ENCODE results near the gene GJD2.

The GJD2 gene

GRCh38 chr15:34733621-34734020 is 21.2 kb downstream of the GJD2 start:
- CTCF ChIA-PET, result no interaction called here
- TF ChIP-seq, protein P1, sequence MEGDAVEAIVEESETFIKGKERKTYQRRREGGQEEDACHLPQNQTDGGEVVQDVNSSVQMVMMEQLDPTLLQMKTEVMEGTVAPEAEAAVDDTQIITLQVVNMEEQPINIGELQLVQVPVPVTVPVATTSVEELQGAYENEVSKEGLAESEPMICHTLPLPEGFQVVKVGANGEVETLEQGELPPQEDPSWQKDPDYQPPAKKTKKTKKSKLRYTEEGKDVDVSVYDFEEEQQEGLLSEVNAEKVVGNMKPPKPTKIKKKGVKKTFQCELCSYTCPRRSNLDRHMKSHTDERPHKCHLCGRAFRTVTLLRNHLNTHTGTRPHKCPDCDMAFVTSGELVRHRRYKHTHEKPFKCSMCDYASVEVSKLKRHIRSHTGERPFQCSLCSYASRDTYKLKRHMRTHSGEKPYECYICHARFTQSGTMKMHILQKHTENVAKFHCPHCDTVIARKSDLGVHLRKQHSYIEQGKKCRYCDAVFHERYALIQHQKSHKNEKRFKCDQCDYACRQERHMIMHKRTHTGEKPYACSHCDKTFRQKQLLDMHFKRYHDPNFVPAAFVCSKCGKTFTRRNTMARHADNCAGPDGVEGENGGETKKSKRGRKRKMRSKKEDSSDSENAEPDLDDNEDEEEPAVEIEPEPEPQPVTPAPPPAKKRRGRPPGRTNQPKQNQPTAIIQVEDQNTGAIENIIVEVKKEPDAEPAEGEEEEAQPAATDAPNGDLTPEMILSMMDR (conservative IDR thresholded peaks at IDR 0.05; ENCODE audit: low read depth), result no peak
- DNase-seq (ENCODE audit: low spot score), result no peak
- no peak overlapping the region for H3K27ac ChIP-seq
- POLR2A ChIA-PET (ENCODE audit: low non-redundant PET), result no interaction called here

GRCh38 chr15:34732430-34732829 is 22.4 kb downstream of the GJD2 start:
- POLR2A ChIA-PET (ENCODE audit: low non-redundant PET), result no interaction called here
- CTCF ChIA-PET, result no interaction called here
- H3K27ac ChIP-seq, result no peak overlapping the region
- TF ChIP-seq, protein P1 (conservative IDR thresholded peaks at IDR 0.05; ENCODE audit: low read depth), result no peak
- peak; percentile 15 for DNase-seq (ENCODE audit: low spot score)

GRCh38 chr15:34730701-34731100 is 24.1 kb downstream of the GJD2 start:
- DNase-seq (ENCODE audit: low spot score), result no peak
- POLR2A ChIA-PET (ENCODE audit: low non-redundant PET), result no interaction called here
- CTCF ChIA-PET, result no interaction called here
- H3K27ac ChIP-seq, result no peak overlapping the region
- TF ChIP-seq, protein P1 (conservative IDR thresholded peaks at IDR 0.05; ENCODE audit: low read depth), result no peak

DNA sequence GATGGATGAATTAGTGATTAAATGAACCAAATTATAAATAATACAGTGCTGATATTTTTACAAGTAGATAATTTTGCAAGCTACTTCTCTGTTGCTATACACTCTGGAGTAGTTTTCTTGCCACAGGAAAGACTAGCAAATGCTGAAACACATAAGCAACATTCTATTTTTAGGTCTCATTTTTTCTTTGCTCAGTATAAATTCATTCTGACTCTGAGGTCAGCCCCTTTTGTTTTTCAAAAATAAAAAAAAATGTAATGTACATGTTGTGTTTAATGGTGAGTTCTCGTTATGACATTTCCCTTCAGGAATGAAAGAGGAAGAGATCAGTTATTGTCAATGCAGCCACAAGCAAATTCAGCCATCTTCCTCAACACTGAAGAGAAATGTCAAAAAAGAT is 24.9 kb downstream of the GJD2 start:
- ChIA-PET CTCF (no interaction called here), POLR2A (ENCODE audit: low non-redundant PET) (no interaction called here)
- TF ChIP-seq, protein P1 (conservative IDR thresholded peaks at IDR 0.05; ENCODE audit: low read depth), result no peak
- H3K27ac ChIP-seq, result no peak overlapping the region
- DNase-seq (ENCODE audit: low spot score), result no peak

DNA sequence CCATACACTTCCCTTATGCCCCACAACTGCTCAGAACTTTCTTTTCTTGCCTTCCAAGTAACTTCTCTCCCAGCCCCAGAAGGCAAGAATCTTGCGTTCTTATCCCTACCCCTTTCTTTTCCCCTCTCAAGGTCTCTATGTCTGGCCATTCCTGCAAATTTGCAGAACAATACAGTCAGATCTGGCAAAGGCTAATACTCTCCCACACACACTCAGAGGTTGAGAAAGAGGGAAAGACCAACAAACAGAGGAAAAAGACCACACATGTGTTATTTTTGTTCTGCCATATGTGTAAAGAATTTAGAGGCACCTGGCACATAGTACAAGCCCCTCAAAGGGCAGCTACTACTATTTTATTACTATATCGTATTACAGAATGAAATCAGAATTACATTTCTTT is 25.7 kb downstream of the GJD2 start:
- TF ChIP-seq, protein P1 (conservative IDR thresholded peaks at IDR 0.05; ENCODE audit: low read depth), result no peak
- H3K27ac ChIP-seq, result no peak overlapping the region
- POLR2A ChIA-PET (ENCODE audit: low non-redundant PET), result no interaction called here
- DNase-seq (ENCODE audit: low spot score), result no peak
- CTCF ChIA-PET, result no interaction called here

- H3K27ac ChIP-seq, result no peak overlapping the region
- POLR2A ChIA-PET (ENCODE audit: low non-redundant PET), result no interaction called here
- CTCF ChIA-PET, result no interaction called here
- TF ChIP-seq, protein P1 (conservative IDR thresholded peaks at IDR 0.05; ENCODE audit: low read depth), result no peak
- DNase-seq (ENCODE audit: low spot score), result no peak
Measured at GRCh38 chr15:34726406-34727100, 28.2 kb downstream of the GJD2 start.

Measured in RWPE1 (cell line).